HL-60 (cell line): ENCODE measurements around the gene GSTM2.
A peak's percentile ranks its signal among the peaks of the same experiment; 100 is the strongest.

Experiments
- DNase-seq, 2 experiments: peaks; one replicate each; pipeline ENCODE4 v3.0.0-alpha.2; 2010 to 2020; ENCODE audit warnings: low read depth in 1 of 2, low spot score in 1 of 2
- H3K27ac ChIP-seq: fragments of 250-450 bp; sonication (Bioruptor Pico); replicated peaks from 2 replicates; pipeline ENCODE4 v1.5.1; 2020; ENCODE audit warnings: mild to moderate bottlenecking, moderate library complexity
- H3K27me3 ChIP-seq: fragments of 250-450 bp; sonication (Bioruptor Pico); 2 replicates; pipeline ENCODE4 v1.5.1; 2021; ENCODE audit warnings: mild to moderate bottlenecking, moderate library complexity; ENCODE audit not compliant: insufficient read depth, poor library complexity, severe bottlenecking
- H3K4me3 ChIP-seq: replicated peaks from 2 replicates; pipeline ENCODE4 v1.5.1; 2011; ENCODE audit warnings: mild to moderate bottlenecking, control low read depth, low read length; ENCODE audit not compliant: insufficient read depth
- GABPA ChIP-seq: IDR thresholded peaks from 2 replicates; pipeline ENCODE4 v1.6.1; 2012; ENCODE audit warnings: low read depth
- POLR2AphosphoS5 ChIP-seq: IDR thresholded peaks from 2 replicates; pipeline ENCODE4 v1.6.1; 2012; ENCODE audit warnings: low read depth
- SPI1 ChIP-seq: IDR thresholded peaks from 2 replicates; pipeline ENCODE4 v1.6.1; 2012; ENCODE audit warnings: low read depth, mild to moderate bottlenecking, borderline replicate concordance
- TF ChIP-seq, protein P1 (sequence below): IDR thresholded peaks from one replicate; pipeline ENCODE4 v1.5.1; 2011; ENCODE audit warnings: low read length, control low read depth, inconsistent platforms; ENCODE audit not compliant: insufficient read depth
- TF ChIP-seq, protein P2 (sequence below): IDR thresholded peaks from 2 replicates; pipeline ENCODE4 v1.6.1; 2012; ENCODE audit warnings: low read depth; ENCODE audit not compliant: insufficient replicate concordance

GSTM2 gene

DNA sequence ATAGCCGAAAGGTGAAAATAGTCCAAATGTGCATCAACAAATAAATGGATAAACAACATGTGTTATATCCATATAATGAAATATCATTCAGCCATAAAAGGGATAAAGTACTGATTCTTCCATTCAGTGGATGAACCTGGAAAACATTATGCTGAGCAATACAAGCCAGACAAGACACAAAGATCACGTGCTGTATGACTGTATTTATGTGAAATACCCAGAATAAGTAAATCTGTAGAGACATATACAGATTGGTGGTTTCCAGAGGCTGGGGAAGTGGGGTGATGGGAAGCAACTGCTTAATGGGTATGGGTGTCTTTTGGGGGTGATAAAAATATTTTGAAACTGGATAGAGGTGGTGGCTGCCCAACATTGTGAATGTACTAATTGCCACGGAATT lies 25.2 kb upstream of the GSTM2 start:
- no peak overlapping the region for H3K27ac ChIP-seq
- H3K4me3 ChIP-seq, result no peak overlapping the region
- no peak for DNase-seq
- H3K27me3 ChIP-seq, result no peaks in the 10 kb centered on the region
- TF ChIP-seq, protein P1, sequence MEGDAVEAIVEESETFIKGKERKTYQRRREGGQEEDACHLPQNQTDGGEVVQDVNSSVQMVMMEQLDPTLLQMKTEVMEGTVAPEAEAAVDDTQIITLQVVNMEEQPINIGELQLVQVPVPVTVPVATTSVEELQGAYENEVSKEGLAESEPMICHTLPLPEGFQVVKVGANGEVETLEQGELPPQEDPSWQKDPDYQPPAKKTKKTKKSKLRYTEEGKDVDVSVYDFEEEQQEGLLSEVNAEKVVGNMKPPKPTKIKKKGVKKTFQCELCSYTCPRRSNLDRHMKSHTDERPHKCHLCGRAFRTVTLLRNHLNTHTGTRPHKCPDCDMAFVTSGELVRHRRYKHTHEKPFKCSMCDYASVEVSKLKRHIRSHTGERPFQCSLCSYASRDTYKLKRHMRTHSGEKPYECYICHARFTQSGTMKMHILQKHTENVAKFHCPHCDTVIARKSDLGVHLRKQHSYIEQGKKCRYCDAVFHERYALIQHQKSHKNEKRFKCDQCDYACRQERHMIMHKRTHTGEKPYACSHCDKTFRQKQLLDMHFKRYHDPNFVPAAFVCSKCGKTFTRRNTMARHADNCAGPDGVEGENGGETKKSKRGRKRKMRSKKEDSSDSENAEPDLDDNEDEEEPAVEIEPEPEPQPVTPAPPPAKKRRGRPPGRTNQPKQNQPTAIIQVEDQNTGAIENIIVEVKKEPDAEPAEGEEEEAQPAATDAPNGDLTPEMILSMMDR, result no peak
- TF ChIP-seq GABPA, result no peak
- no peak for TF ChIP-seq POLR2AphosphoS5

- H3K4me3 ChIP-seq, result no peak overlapping the region
- H3K27me3 ChIP-seq, result no peaks in the 10 kb centered on the region
- peak in 1 of 2 experiments; percentile 83 for DNase-seq
- TF ChIP-seq, protein P1, result peak; percentile 78
- TF ChIP-seq, protein P2, sequence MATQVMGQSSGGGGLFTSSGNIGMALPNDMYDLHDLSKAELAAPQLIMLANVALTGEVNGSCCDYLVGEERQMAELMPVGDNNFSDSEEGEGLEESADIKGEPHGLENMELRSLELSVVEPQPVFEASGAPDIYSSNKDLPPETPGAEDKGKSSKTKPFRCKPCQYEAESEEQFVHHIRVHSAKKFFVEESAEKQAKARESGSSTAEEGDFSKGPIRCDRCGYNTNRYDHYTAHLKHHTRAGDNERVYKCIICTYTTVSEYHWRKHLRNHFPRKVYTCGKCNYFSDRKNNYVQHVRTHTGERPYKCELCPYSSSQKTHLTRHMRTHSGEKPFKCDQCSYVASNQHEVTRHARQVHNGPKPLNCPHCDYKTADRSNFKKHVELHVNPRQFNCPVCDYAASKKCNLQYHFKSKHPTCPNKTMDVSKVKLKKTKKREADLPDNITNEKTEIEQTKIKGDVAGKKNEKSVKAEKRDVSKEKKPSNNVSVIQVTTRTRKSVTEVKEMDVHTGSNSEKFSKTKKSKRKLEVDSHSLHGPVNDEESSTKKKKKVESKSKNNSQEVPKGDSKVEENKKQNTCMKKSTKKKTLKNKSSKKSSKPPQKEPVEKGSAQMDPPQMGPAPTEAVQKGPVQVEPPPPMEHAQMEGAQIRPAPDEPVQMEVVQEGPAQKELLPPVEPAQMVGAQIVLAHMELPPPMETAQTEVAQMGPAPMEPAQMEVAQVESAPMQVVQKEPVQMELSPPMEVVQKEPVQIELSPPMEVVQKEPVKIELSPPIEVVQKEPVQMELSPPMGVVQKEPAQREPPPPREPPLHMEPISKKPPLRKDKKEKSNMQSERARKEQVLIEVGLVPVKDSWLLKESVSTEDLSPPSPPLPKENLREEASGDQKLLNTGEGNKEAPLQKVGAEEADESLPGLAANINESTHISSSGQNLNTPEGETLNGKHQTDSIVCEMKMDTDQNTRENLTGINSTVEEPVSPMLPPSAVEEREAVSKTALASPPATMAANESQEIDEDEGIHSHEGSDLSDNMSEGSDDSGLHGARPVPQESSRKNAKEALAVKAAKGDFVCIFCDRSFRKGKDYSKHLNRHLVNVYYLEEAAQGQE, result no peak
- no peak for TF ChIP-seq GABPA
- TF ChIP-seq SPI1, result no peak
- no peak for TF ChIP-seq POLR2AphosphoS5
- no peak overlapping the region for H3K27ac ChIP-seq
Measured at GRCh38 chr1:109643385-109644230, 24.2 kb upstream of the GSTM2 start.

DNA sequence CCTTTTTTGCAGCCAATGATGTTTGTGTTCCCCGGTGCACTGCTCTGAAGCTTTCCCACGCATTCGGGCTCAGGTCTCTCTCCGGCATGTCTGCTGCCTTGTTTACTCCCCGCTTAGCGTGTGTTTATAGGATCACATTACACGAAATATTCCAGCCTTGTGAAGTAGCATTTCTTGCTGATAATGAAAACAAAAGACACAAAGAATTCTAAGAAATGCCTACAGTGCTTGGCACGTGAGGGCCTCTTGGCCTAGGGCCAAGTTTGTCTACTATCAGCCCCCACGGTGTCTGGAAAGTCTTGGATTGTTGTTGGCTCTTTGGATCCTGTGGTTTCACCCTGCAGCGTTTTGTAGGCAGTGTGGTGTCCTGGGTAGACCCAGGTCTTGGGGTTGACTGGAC lies 23.2 kb upstream of the GSTM2 start:
- Histone ChIP-seq H3K27me3 (no peaks in the 10 kb centered on the region), H3K4me3 (no peak overlapping the region), H3K27ac (no peak overlapping the region)
- no peak for DNase-seq
- TF ChIP-seq, protein P1, result no peak
- TF ChIP-seq SPI1 (no peak), POLR2AphosphoS5 (no peak), GABPA (no peak)
- TF ChIP-seq, protein P2, result no peak

- DNase-seq, result no peak
- no peaks in the 10 kb centered on the region for H3K27me3 ChIP-seq
- H3K27ac ChIP-seq, result no peak overlapping the region
- H3K4me3 ChIP-seq, result no peak overlapping the region
- TF ChIP-seq POLR2AphosphoS5, result no peak
- no peak for TF ChIP-seq SPI1
- TF ChIP-seq GABPA, result no peak
- TF ChIP-seq, protein P1, result no peak
- TF ChIP-seq, protein P2, result no peak
Measured at GRCh38 chr1:109649491-109649914, 18.4 kb upstream of the GSTM2 start.
